ENCODE data around the gene ATG9A.

The ATG9A gene

DNA sequence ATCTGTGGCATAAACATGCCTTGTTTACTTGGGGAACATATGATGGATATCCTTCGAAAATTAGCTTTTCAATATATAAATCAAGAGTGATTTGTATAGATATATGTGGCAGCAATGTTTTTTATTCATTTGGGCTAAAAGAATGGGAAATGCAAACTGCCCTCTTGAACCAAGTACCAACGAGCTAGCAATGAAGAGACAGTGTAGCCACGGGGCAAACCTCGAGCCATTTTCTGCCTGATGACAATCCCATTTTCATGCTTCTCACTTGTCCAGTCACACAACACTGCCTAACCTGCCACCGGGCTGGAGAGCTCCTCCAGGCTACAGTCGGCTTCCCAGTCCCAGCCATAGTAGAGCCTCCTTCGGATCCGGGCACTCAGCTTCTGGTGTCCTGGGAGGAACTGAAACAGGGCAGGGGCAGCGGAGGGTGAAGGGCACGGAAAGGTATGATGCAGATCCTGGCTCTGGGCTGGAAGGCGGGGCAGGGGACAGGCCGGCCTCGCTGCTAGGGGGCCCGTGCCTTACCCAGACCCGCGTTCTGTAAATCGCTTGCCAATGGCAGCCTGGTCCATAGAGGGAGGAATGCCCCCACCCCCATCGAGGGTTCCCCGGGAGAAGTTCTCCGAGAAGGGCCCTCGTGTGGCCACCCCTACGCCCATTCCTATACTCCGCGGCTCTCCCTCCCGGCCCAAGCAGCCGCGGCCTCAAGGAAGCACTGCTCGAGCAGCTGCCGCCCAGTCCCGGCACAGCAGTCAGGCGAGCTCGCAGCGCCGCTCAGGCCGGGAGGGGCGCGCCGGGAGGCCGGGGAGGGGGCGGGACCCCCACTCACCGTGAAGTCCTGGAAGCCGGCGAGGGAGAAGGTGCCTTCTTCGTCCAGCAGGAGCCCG lies 53.3 kb downstream of the ATG9A start:
- no peak for DNase-seq

GRCh38 chr2:219175486-219175885 lies 54.0 kb downstream of the ATG9A start:
- DNase-seq = no peak

DNA sequence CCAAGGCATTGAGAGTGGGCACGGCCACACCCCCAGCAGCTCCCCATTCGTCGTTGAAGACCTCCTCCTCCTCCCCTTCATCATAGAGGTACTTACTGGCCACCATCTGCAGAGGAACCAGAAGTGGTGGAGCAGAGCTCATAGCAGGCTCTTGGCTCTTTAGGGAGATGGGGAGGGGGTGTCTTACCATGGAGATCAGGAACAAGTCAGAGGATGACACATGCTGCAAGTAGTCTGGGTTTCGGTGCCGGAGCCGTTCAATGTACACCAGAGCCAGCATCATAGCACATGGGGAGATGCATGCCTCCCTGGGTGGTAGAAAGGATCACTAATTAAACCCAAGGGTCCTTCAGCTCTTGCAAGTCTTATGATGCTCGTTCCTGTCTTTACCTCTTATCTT lies 54.6 kb downstream of the ATG9A start:
- DNase-seq = no peak

DNA sequence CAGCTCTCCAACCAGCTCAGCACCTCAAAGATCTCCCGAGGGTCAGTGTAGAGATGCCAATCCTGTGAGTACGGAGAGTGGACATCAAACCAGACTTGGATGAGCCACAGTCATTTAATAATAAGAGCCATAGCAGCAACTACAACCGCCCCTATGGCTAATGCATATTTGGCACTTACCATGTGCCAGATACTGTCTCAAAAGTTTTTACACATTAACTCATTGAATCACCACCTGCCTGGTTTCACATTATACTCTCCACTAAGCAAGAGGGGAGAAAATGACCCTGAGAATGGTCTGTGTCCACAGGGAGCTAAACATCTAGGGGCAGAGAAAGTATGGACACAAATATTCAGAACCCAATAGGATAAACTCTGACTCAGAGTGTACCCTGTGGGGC lies 55.3 kb downstream of the ATG9A start:
- DNase-seq = no peak

- no peak for DNase-seq
These were observed 56.3 kb downstream of the ATG9A start for GRCh38 chr2:219173176-219173575.

DNA sequence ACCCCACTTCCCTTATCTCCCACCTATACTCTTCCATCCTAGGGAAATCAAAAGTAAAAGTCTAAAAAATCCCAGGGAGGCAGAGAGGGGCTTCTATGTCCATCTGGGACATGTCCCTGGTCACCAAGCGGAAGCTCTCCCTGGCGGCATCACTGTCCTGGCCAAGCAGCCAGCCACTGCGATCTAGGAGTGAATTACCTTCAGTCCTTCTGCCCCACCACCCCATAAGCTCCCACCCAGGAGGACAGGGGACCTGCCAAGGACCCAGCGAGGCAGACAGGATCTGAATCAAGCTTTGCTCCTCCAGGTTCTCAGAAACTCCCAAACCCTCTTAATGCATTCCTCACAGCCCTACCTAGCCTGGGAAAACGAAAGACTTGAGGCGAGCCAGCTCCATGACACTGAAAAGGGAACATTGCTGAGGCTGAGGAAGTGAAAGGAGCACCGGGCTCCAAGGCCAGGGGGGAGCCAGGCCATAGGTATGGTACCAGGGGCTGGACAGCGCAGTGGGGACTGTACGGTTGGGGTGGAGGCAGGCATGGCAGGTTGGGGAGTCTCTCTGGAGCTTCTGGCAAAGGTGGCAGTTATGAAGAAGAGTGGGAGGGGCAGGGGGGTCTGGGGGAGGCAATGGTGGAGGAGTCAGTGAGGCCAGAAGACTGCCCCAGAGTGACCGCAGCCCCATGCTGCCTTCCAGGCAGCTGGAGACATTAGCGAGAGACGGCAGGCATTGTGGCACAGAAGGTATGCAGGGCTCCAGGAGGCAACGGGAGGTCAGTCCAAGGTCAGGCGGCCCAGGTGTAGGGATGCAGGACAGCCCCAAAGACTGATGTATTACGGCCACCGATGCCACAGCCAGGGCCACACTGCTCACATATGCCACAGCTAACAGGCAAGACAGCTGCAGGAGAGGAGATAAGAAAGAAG lies 56.9 kb downstream of the ATG9A start:
- no peak for DNase-seq

DNA sequence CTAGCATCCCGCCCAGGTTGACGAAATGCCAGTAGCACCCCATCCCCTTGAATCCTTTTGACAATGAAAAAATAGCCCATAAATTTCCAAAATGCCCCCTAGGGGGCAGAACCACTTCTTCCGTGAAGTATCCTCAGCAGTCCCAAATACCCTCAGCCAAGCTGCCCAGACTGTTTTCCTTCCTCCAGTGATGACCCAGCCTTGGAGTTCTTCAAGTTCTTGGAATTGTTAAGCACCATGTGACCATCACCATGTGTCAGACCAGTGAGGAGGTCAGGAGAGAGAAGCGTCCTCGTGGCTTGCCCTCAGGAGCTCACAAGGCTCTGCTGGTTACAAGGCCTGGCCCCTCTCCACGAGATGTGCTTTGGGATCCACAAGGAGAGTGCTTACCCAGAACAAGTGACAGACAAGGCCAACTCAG lies 58.2 kb downstream of the ATG9A start:
- peak; percentile 9 for DNase-seq

DNA sequence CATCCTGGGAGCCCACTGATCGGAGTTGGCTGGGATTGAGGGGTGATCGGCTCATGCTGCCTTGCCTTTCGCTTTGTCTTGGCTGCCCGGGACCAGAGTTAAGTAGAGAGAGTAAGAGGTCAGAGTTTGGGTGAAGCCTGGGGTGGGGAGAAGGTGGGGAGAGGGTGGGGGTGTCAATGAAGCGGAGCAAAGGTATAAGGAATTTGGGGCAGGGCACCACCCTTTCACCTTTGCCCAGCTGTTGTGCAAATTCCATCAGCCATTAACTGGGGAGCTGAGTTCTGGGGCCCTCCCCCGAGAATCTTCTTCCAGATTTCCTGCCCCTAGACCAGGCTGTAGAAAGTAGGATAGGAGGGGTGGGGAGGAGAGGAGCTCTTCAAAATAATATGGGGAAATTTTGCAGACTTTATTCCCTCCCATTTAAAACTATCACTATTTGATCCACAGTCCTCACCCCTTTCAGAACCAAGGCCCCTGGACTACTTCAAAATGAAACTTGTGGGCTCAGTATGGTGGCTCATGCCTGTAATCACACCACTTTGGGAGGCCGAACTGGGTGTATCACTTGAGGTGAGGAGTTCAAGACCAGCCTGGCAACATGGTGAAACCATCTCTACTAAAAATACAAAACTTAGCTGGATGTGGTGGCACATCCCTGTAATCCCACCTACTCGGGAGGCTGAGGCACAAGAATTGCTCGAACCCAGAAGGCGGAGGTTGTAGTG lies 59.3 kb downstream of the ATG9A start, which contains the start of gene SLC23A3:
Gene SLC23A3, minus strand, starts transcription at position 100 of the 725 bp plus-strand sequence. Its CDS starts 45 bp downstream, at position 55.
- DNase-seq = no peak

Data from NCI-H2081 treated with DMSO at 0.1 percent for 48 hours (cell line).